HL-60/S4 treated with phorbol 12-myristate 13-acetate at 8.2 ng/mL for 4 days and 3 days (cell line): ENCODE data around the gene HNRNPLL.
"Not testable (repeated sequence)": the region's sequence is repeated elsewhere in the genome, so short reads cannot be mapped to it uniquely, and the experiment has no call there.

Source experiments
- in situ Hi-C: fragments of 300-500 bp; cut with MboI; formaldehyde crosslinking; loops from 2 replicates; pipeline ENCODE4 v1.15.0; 2022; ENCODE audit warnings: low sequenced_read_pairs

HNRNPLL gene

DNA sequence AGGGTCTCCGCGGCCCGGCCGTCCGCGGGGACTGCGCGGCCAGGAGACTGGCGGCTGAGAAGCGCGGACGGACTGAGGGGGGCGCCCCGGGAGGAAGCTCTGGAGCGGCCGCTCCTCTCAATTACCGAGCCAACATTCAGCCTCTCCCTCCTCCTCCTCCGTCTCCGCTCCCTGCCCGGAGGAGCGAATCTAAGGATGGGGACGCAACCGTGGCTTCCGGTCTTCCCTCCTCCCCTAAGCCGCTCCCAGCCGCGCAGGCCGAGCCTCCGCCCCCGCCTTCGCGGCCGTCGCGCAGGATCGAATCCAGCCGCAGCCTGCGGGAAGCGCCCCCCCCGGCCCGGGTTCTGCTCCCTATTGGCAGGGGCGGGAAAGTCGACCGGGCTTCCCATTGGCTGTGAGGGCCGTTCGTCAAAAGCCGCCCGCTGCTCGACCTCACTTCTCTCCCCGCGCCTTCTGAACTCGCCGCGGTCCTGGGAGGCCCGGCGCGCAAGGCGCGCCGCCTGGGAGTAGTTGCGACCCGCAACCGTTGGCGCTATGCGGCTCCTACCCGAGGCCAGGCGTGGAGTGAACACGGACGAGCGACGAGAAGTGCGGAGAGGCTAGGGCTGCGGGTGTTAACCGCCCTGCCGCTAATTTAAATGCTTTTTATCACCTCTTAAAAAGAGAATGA is at the start of gene HNRNPLL:
TSS of gene HNRNPLL (minus strand) at position 197 of the 670 bp plus-strand sequence. CDS start 302 bp downstream, outside the sequence.
- in situ Hi-C loops = no loop called here

DNA sequence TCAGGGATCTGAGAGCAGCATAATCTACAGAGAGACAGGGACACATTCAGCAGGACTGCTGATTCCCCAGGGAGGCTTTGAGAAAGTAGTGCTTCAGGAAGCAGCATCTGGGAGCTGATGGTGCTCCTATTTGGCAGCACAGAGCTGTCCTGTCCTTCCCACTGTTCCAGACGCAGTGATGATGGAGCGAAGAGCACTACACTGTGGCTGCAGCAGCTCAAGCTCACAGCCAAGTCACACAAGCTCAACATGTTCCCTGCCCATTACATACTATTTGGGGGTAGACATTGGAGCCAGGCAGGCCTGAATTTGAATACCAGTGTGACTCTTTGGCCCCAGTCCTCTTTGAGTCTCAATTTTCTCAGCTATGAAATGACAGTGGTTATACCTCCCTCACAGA is 48.0 kb upstream of the HNRNPLL start:
- in situ Hi-C loops = no loop called here

DNA sequence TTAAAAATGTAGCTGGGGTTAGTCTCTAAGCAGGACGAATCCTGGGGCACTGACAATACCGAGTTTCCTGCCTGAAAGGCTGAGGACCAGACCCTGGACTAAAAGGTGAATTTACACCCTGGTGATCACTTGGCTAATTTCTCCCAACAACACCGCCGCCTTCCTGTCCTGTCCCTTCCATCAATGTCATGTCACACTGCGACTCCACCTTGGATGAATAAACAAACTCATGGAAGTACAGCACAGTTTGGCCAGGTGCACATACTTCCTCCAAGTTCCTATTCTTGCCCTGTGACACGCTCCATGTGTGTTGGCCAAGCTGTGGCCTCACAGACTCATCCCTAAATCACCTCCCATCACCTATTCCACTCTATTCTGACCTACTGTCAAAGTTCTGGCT is 47.3 kb upstream of the HNRNPLL start:
- in situ Hi-C loops = no loop called here

DNA sequence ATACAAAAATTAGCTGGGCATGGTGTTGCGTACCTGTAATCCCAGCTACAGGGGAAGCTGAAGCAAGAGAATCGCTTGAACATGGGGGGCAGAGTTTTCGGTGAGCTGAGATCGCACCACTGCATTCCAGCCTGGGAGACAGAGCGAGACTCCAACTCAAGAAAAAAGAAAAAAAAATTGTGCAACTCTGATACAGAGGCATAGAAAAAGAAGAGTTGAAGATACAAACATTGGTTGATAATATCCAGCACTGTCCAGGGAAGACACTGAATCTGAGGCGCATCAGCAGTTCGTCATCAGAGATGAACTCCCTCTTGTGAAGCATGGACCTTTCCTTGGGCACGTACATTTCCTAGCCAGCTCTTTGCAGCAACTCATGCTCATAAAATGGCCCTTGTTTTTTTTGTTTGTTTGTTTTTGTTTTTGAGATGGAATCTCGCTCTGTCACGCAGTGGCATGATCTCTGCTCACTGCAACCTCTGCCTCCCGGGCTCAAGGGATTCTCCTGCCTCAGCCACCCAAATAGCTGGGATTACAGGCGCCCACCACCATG is 46.5 kb upstream of the HNRNPLL start:
- in situ Hi-C loops = no loop called here

DNA sequence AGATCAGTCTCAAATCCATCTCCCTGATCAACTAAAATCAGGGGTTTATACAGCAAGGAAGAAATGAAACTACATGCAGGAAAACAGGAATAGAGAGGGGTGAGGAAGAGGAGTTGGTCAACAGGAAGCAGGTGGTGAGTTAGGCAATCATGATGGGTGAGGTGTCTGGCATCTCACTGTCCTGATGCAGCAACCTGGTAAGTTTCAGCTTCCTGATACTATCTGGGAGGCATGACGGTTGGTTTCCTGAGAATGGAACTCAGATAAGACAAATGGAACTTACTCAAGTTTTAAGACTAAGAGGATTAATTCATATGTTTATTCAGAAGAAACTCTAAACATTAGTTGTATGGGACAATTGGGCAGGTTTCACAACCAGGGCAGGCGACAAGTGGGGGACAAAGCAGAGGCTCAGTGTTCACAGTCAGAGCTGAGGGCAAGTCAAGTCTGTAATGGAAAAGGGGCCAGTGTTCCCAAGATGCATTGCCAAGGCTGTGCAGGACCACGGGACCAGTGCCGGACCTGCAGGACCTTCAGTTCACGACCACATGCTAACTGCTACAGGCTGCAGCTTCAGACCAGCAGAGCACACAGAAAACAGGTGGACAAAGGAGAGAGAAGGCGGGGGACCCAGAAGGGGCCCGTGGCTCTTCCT is 45.5 kb upstream of the HNRNPLL start:
- in situ Hi-C loops = no loop called here

DNA sequence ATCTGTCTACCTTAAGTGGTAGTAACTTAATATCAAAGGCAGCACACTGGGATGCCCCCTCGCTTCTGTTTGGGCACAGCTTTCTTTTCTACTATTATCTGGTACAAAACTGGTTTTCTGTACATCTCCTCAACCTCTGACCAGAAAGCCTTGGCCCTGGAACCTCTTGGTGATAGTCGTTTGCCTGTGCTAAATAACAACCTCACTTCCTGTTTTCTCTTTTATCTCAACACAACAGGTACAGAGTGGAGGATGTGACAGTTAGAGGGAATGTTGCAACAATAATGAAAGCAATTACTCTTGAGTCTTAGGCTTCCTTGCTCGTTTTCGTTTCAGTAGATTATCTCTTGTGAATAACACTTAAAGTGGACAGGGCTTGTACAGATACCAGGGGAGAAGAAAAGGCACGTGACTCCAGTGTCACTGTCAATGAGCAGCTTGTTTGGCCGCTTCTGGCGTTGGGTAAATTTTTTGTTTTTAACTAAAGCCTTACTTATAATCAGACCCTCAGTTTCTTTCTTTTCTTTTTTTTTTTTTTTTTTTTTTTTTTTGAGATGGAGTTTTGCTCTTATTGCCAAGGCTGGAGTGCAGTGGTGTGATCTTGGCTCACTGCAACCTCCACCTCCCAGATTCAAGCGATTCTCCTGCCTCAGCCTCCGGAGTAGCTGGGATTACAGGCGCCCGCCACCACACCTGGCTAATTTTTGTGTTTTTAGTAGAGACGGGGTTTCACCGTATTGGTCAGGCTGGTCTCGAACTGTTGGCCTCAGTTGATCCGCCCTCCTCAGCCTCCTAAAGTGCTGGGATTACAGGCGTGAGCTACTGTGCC is 41.2 kb upstream of the HNRNPLL start:
- in situ Hi-C loops = not testable (repeated sequence)

DNA sequence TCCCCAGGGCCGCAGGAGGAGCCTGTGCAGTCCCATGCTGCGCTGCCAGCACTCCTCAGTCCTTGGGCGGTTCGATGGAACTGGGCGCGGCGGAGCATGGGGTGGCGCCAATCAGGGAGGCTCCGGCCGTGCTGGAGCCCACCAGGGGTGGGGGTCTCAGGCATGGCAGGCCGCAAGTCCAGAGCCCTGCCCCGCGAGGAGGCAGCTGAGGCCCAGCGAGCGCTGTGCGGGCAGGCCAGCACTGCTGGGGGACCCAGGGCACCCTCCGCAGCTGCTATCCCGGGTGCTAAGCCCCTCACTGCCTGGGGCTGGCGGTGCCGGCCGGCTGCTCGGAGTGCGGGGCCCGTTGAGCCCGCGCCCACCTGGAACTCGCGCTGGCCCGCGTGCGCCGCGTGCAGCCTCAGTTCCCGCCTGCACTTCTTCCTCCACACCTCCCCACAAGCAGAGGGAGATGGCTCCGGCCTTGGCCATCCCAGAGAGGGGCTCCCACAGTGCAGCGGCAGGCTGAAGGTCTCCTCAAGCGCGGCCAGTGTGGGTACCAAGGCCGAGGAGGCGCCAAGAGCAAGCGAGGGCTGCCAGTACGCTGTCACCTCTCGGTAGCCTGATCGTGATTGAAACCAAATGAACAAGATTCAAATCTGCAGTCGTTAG is 40.4 kb upstream of the HNRNPLL start:
- in situ Hi-C loops = no loop called here

DNA sequence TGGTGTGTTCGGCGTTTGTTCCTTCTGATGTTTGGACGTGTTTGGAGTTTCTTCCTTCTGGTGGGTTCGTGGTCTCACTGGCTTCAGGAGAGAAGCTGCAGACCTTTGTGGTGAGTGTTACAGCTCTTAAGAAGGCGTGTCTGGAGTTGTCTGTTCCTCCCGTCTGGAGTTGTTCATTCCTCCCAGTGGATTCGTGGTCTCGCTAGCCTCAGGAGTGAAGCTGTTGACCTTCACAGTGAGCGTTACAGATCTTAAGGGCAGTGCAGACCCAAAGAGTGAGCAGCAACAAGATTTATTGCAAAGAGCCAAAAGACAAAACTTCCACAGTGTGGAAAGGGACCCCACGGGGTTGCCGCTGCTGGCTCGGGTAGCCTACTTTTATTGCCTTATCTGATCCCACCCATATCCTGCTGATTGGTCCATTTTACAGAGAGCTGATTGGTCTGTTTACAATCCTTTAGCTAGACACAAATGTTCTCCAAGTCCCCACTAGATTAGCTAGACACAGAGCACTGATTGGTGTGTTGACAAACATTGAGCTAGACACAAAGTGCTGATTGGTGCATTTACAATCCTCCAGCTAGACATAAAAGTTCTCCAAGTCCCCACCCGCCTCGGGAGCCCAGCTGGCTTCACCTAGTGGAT is 39.8 kb upstream of the HNRNPLL start:
- in situ Hi-C loops = not testable (repeated sequence)

DNA sequence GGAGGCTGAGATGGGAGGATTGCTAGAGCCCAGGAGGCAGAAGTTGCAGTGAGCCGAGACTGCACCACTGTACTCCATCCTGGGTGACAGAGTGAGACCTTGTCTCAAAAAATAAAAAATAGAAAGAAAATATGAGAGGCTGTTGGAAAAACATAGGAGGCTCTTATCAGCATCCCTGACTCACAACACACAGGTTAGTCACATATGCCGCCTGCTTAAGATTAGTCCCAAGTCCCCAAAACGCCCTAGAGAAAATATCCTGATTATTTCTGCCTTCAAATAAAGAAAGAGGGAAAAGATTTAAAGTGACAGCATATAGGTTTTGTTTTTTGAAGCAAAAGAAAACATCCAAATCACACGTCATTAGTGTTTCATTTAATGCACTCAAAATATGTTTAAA is 33.3 kb upstream of the HNRNPLL start:
- in situ Hi-C loops = no loop called here

DNA sequence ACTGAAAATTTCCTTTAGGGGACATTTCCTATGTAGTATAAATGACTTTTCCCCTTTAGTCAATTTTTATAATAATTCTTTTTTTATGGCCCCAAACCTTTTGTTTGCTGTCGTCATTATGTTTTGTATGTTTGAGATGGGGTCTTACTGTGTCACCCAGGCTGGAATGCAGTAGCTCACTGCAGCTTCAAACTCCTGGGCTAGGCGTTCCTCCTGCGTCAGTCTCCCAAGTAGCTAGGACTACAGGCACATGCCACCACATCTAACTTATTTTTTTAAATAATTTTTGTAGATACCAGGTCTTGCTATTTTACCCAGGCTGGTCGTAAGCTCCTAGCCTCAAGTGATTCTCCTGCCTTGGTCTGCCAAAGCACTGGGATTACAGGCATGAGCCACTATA is 32.4 kb upstream of the HNRNPLL start:
- in situ Hi-C loops = no loop called here

DNA sequence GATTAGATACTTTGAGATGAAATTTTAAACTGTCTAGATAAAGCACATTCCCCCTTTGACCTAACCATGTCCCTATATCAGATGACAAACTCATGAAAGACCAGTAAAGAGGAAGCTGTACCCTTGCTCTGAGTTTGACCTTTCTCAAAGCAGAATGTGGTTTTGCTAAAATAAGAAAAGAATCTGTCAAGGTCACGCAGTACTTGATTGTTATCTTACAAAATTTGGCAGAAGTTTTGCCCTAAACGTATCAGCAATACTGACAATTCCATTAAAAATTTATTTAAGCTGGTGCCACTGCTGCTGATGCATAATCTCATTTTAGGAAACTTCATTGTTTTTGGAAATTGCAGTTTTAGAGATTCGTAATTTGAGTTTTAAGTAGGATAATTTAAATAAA is 32.0 kb upstream of the HNRNPLL start:
- in situ Hi-C loops = no loop called here

DNA sequence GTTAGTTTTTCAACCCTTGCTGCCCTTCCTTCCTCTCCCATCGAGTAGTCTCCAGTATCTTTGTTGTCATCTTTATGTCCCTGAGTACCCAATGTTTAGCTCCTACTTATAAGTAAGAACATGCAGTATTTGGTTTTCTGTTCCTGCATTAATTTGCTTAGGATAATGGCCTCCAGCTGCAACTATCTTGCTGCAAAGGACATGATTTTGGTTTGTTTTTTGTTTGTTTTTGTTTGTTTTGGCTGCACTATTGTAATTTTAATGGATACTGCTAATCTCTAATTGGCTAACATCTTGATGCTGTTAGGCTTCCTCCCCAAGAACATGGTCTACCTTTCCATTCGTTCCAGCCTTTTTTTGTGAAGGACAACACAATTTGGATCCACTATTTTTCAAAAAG is 31.2 kb upstream of the HNRNPLL start:
- in situ Hi-C loops = no loop called here

DNA sequence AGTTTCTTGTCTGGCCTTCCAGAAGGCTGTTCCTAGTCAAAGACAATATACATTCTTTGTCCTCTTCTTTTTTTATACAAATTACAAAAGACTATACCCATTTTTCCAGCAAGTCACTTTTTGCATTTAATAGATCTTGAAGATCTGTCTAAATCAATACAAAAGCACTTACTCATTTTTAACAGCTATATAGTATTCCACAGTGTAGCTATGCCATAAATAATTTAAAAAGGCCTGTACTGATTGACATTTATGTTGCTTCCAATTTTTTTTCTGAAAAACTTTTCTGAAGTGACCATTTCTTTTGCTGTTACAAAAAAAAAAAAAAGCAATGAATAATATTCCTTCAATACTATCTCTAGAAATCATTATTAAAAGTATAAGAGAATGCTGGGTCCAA is 30.3 kb upstream of the HNRNPLL start:
- in situ Hi-C loops = no loop called here

DNA sequence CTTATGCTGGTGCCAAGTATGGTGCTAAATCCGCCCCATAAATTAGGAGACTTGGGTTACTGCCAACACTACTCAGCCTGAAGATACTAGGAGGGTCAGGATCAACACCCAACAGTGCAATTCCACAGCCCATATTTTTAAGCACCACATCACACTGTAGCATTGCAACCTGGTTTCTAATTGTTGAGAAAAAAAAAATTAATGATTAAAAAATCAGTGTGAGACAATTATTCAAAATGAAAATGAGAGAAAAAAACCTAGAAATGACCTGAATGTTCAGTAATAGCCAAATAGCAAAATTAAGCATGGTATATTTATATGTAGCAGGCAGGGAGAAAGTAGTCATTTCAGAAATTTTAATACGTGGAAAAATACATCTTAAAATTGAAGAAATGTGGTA is 29.2 kb upstream of the HNRNPLL start:
- in situ Hi-C loops = no loop called here

DNA sequence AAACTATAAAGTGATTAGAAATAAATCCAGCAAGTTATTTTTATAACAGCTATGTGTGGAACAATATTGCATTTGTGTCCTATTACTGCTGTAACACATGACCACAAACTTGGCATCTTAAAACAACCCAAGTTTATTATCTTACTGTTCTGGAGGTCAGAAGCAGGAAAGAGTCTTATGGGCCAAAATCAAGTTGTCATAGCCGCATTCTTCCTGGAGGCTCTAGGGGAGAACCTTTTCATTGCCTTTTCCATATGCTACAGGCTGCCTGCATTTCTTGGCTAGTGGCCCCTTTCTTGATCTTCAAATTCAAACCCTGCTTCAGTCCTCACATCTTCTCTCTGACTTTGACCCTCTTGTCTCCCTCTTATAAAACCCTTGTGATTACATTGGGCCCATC is 27.0 kb upstream of the HNRNPLL start:
- in situ Hi-C loops = no loop called here

DNA sequence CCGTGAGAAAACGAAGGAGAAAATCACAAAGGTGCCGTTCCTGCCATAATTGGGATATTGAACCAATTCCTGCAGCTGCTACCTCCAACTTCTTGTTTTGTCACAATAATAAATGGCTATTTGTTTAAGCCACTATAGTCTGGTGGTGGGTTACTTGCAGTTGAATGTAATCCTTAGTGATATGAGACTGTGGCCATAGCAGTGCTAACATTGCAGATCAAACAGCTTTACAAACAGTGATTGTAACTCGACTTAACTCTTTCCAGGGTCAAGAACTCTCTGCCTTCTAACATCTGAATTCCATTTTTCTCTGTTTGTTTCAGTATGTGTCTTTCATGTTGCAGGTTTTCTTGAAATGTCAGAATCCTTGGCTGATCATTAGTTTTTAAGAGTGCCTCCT is 24.7 kb upstream of the HNRNPLL start:
- in situ Hi-C loops = no loop called here

DNA sequence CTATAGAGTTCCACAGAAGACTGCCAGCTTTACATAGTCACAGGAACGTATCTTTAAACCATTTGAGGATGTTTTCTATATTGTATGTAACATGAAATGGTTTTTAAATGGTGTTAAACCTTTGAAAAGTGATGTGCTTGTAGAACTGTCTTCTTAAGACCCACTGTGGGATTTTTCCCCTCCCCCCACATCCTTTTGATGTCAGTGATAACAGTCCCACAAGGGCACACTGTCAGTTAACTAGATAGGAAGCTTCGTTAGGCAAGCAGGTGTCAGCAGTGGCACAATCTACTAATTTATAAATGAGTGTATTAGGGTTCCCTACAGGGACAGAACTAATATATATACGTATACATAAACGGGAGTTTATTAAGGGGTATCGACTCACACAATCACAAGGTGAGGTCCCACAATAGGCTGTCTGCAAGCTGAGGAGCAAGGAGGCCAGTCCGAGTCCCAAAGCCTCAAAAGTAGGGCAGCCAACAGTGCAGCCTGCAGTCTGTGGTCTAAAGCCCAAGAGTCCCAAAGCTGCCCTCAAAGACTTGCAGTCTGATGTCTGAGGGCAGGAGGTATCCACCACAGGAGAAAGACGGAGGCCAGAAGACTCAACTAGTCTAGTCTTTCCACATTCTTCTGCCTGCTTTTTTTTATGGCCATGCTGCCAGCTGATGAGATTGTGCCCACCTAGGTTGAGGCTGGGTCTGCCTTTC is 23.8 kb upstream of the HNRNPLL start:
- in situ Hi-C loops = no loop called here

DNA sequence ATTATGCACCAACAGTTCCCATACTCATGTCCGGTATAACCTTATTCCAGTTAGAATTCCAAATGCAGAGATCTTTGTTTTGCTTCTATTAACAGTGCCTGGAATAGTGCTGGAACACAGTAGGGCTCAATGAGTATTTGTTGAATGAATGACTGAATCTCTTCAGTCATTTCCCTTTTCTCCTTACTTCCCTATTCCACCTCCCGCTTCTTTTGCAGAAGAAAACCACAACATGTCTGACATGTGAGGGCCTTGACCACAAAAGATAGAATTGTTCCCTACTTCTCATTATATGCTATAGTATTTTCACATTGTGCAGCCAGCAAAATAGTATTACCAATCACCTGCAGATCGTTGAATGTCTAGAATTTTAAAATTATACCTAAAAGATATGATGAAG is 19.5 kb upstream of the HNRNPLL start:
- in situ Hi-C loops = no loop called here

DNA sequence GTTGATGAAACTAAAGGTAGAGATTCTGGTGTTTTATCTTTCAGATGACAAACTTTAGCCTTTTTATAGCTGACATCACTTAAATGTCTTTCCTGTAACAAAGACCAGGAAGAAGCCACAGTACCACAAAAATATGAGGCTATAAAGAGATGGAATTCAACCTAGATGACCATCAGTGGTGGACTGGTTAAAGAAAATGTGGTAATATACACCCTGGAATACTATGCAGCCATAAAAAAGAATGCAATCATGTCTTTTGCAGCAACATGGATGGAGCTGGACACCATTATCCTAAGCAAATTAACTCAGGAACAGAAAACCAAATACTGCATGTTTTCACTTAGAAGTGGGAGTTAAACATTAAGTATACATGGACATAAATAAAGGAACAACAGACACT is 18.3 kb upstream of the HNRNPLL start:
- in situ Hi-C loops = no loop called here
